Measurements from ENCODE around the gene RGSL1. TPM values are rescaled to one million over a fixed set of nuclear protein-coding genes. Genes with fewer than 3 reads are reported as not detected.

RGSL1 gene
- total and polyA plus RNA-seq, 2 experiments from 2014 or later, result not detected

DNA sequence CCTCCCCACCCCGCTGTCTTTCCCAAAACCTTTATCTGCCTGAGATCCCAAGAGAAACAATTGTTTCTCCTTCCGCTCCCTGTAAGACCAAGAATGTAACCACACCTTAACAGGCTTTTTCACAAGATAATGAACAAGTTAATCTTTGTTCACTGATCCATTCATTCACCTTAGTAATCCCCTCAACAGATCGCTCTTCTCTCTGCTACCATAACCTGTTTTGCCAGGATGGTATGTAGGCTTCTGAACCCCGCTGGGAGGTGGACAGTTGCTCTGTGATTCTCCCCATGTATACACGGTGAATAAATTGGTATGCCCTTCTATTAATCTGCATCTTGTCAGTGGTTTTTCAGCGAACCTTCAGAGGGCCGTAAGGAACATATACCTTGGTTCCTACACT is 18.7 kb upstream of the RGSL1 start:
- Histone ChIP-seq H3K27me3 (no peaks in the 10 kb centered on the region), H3K9me3 (ENCODE audit: low read depth) (no peaks in the 10 kb centered on the region), H3K9me2 (replicated peaks; ENCODE audit: insufficient read depth) (no peaks in the 10 kb centered on the region), H3K4me1 (ENCODE audit: insufficient read depth) (no peaks in the 10 kb centered on the region), H2AFZ (no peak overlapping the region), H4K20me1 (ENCODE audit: insufficient read depth, poor library complexity, severe bottlenecking) (no peaks in the 10 kb centered on the region), H3K4me3 (no peak overlapping the region), H3K79me2 (no peaks in the 10 kb centered on the region), H3K27ac (no peak overlapping the region), H3K36me3 (replicated peaks; ENCODE audit: insufficient read depth, low read depth) (no peaks in the 10 kb centered on the region), H3K4me2 (no peak overlapping the region)
- no peak for TF ChIP-seq EZH2 (IDR thresholded peaks at IDR 0.05; ENCODE audit: borderline replicate concordance)
- no peak for TF ChIP-seq EZH2phosphoT487 (IDR thresholded peaks at IDR 0.05; ENCODE audit: low read depth, severe bottlenecking, unreplicated experiment)
- TF ChIP-seq, protein P1, sequence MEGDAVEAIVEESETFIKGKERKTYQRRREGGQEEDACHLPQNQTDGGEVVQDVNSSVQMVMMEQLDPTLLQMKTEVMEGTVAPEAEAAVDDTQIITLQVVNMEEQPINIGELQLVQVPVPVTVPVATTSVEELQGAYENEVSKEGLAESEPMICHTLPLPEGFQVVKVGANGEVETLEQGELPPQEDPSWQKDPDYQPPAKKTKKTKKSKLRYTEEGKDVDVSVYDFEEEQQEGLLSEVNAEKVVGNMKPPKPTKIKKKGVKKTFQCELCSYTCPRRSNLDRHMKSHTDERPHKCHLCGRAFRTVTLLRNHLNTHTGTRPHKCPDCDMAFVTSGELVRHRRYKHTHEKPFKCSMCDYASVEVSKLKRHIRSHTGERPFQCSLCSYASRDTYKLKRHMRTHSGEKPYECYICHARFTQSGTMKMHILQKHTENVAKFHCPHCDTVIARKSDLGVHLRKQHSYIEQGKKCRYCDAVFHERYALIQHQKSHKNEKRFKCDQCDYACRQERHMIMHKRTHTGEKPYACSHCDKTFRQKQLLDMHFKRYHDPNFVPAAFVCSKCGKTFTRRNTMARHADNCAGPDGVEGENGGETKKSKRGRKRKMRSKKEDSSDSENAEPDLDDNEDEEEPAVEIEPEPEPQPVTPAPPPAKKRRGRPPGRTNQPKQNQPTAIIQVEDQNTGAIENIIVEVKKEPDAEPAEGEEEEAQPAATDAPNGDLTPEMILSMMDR (IDR thresholded peaks at IDR 0.05; ENCODE audit: poor library complexity), result no peak
- 76% methylated on average over 7 of the region's 7 CpGs for WGBS (ENCODE audit: low lambda C conversion rate, missing lambda C conversion rate)
- no peak for DNase-seq (ENCODE audit: low spot score)

DNA sequence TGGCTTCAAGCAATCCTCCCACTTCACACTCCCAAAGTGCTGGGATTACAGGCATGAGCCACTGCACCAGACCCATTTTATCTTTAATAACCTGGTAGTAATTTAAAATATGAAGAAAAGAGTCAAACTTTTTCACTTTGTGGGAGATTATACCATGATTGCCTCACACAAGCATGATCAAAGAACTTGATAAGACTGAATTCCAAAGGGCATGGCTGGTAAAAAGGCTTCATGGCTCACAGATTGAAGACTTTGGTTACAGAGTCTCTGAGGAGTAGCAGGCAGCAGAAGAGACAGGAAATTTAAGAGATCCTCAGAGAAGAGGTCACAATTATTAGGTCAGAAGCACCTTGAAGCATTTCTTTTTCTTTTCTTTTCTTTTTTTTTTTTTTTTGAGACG is 16.4 kb upstream of the RGSL1 start:
- no peak overlapping the region for H3K4me3 ChIP-seq
- H4K20me1 ChIP-seq (ENCODE audit: insufficient read depth, poor library complexity, severe bottlenecking), result no peaks in the 10 kb centered on the region
- H3K9me3 ChIP-seq (ENCODE audit: low read depth), result no peaks in the 10 kb centered on the region
- 78% methylated on average over 1 of the region's 1 CpG for WGBS (ENCODE audit: low lambda C conversion rate, missing lambda C conversion rate)
- H3K27me3 ChIP-seq, result no peaks in the 10 kb centered on the region
- H3K4me2 ChIP-seq, result no peak overlapping the region
- no peak for TF ChIP-seq EZH2phosphoT487 (IDR thresholded peaks at IDR 0.05; ENCODE audit: low read depth, severe bottlenecking, unreplicated experiment)
- TF ChIP-seq, protein P1 (IDR thresholded peaks at IDR 0.05; ENCODE audit: poor library complexity), result no peak
- no peak for TF ChIP-seq EZH2 (IDR thresholded peaks at IDR 0.05; ENCODE audit: borderline replicate concordance)
- DNase-seq (ENCODE audit: low spot score), result no peak
- no peak overlapping the region for H2AFZ ChIP-seq
- no peak overlapping the region for H3K27ac ChIP-seq
- no peaks in the 10 kb centered on the region for H3K9me2 ChIP-seq (replicated peaks; ENCODE audit: insufficient read depth)
- no peaks in the 10 kb centered on the region for H3K36me3 ChIP-seq (replicated peaks; ENCODE audit: insufficient read depth, low read depth)
- no peaks in the 10 kb centered on the region for H3K79me2 ChIP-seq
- no peaks in the 10 kb centered on the region for H3K4me1 ChIP-seq (ENCODE audit: insufficient read depth)

DNA sequence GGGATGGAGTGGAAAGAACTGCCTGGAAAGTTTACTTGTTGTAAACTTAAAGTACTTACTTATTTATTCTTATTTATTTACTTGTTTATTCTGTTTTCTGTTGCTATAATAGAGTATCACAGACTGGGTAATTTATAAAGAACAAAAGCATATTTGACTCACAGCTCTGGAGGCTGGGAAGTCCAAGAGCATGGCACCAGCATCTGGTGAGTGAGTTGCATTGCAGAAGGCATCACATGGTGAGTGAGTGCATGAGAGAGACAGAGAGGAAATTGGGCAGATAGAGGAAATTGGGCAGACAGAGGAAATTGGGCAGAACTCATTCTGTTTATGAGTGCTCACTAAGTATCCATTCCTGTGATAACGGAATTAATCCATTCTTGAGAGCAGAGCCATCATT is 11.6 kb upstream of the RGSL1 start:
- no peaks in the 10 kb centered on the region for H3K36me3 ChIP-seq (replicated peaks; ENCODE audit: insufficient read depth, low read depth)
- no peak for DNase-seq (ENCODE audit: low spot score)
- H3K79me2 ChIP-seq, result no peaks in the 10 kb centered on the region
- H3K4me2 ChIP-seq, result no peak overlapping the region
- H4K20me1 ChIP-seq (ENCODE audit: insufficient read depth, poor library complexity, severe bottlenecking), result no peaks in the 10 kb centered on the region
- TF ChIP-seq EZH2 (IDR thresholded peaks at IDR 0.05; ENCODE audit: borderline replicate concordance), result no peak
- no peak for TF ChIP-seq EZH2phosphoT487 (IDR thresholded peaks at IDR 0.05; ENCODE audit: low read depth, severe bottlenecking, unreplicated experiment)
- TF ChIP-seq, protein P1 (IDR thresholded peaks at IDR 0.05; ENCODE audit: poor library complexity), result no peak
- 85% methylated on average over 1 of the region's 1 CpG for WGBS (ENCODE audit: low lambda C conversion rate, missing lambda C conversion rate)
- no peak overlapping the region for H2AFZ ChIP-seq
- H3K9me2 ChIP-seq (replicated peaks; ENCODE audit: insufficient read depth), result no peaks in the 10 kb centered on the region
- H3K9me3 ChIP-seq (ENCODE audit: low read depth), result no peaks in the 10 kb centered on the region
- H3K4me3 ChIP-seq, result no peak overlapping the region
- H3K27me3 ChIP-seq, result no peaks in the 10 kb centered on the region
- no peaks in the 10 kb centered on the region for H3K4me1 ChIP-seq (ENCODE audit: insufficient read depth)
- H3K27ac ChIP-seq, result no peak overlapping the region

DNA sequence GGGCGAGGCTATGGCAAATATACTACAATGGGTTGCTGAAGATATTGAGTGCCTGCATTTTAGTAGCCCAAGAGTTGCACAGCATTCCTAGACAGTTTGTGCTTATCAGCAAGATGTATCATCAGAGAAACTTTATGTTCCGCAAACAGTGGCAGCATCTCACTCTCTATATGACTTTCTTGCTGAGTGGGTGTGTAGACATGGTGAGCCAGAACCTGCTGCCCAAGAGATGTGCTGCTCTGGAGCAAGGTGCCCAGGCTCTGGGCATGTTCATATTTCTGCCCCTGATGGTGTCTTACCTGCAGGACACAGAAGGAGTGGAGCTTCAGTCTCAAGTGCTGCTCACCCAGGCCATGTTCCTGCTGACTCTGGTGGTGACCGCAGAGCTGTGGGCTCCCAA is 8.2 kb upstream of the RGSL1 start:
- no peaks in the 10 kb centered on the region for H3K79me2 ChIP-seq
- no peaks in the 10 kb centered on the region for H3K9me3 ChIP-seq (ENCODE audit: low read depth)
- TF ChIP-seq, protein P1 (IDR thresholded peaks at IDR 0.05; ENCODE audit: poor library complexity), result no peak
- TF ChIP-seq EZH2 (IDR thresholded peaks at IDR 0.05; ENCODE audit: borderline replicate concordance) (no peak), EZH2phosphoT487 (IDR thresholded peaks at IDR 0.05; ENCODE audit: low read depth, severe bottlenecking, unreplicated experiment) (no peak)
- no peaks in the 10 kb centered on the region for H3K27me3 ChIP-seq
- no peak overlapping the region for H3K4me3 ChIP-seq
- H2AFZ ChIP-seq, result no peak overlapping the region
- no peaks in the 10 kb centered on the region for H3K36me3 ChIP-seq (replicated peaks; ENCODE audit: insufficient read depth, low read depth)
- no peaks in the 10 kb centered on the region for H3K9me2 ChIP-seq (replicated peaks; ENCODE audit: insufficient read depth)
- no peak overlapping the region for H3K27ac ChIP-seq
- no peaks in the 10 kb centered on the region for H4K20me1 ChIP-seq (ENCODE audit: insufficient read depth, poor library complexity, severe bottlenecking)
- 99% methylated on average over 3 of the region's 3 CpGs for WGBS (ENCODE audit: low lambda C conversion rate, missing lambda C conversion rate)
- H3K4me1 ChIP-seq (ENCODE audit: insufficient read depth), result no peaks in the 10 kb centered on the region
- no peak for DNase-seq (ENCODE audit: low spot score)
- no peak overlapping the region for H3K4me2 ChIP-seq
